Measurements from ENCODE around the gene DNAJC22.

DNAJC22 gene

GRCh38 chr12:49348781-49349180, 2.1 kb downstream of the DNAJC22 start:
- peaks cover 53% of the 10 kb centered on the region for H3K27me3 ChIP-seq (ENCODE audit: low read depth, low read length)
- no peaks in the 10 kb centered on the region for H3K9me3 ChIP-seq (ENCODE audit: control insufficient read depth in 1 of 2, low read length in 2 of 2)
- H3K27ac ChIP-seq (ENCODE audit: low read length): no peak overlapping the region
- H3K4me3 ChIP-seq (ENCODE audit: low read depth in 1 of 2, low read length in 2 of 2): peak overlapping the region in 1 of 2 donors; percentile 52
- no peaks in the 10 kb centered on the region for H3K36me3 ChIP-seq (ENCODE audit: control insufficient read depth in 1 of 2, insufficient read depth in 2 of 2, low read length in 2 of 2)
- H3K4me1 ChIP-seq (ENCODE audit: control insufficient read depth in 1 of 2, insufficient read depth in 2 of 2, low read length in 2 of 2): peaks cover 13 to 35% of the 10 kb centered on the region in 2 donors

- H3K27me3 ChIP-seq (ENCODE audit: low read depth, low read length): peaks cover 51% of the 10 kb centered on the region
- no peaks in the 10 kb centered on the region for H3K9me3 ChIP-seq (ENCODE audit: control insufficient read depth in 1 of 2, low read length in 2 of 2)
- H3K4me3 ChIP-seq (ENCODE audit: low read depth in 1 of 2, low read length in 2 of 2): peak overlapping the region in 1 of 2 donors; percentile 31
- no peaks in the 10 kb centered on the region for H3K36me3 ChIP-seq (ENCODE audit: control insufficient read depth in 1 of 2, insufficient read depth in 2 of 2, low read length in 2 of 2)
- H3K4me1 ChIP-seq (ENCODE audit: control insufficient read depth in 1 of 2, insufficient read depth in 2 of 2, low read length in 2 of 2): peaks cover 11 to 34% of the 10 kb centered on the region in 2 donors
- H3K27ac ChIP-seq (ENCODE audit: low read length): no peak overlapping the region
These were observed 2.6 kb downstream of the DNAJC22 start for GRCh38 chr12:49349266-49349665.

GRCh38 chr12:49352351-49352750, 5.7 kb downstream of the DNAJC22 start:
- H3K9me3 ChIP-seq (ENCODE audit: control insufficient read depth in 1 of 2, low read length in 2 of 2): no peaks in the 10 kb centered on the region
- peaks cover 25% of the 10 kb centered on the region for H3K27me3 ChIP-seq (ENCODE audit: low read depth, low read length)

GRCh38 chr12:49355913-49356312, 9.2 kb downstream of the DNAJC22 start:
- no peaks in the 10 kb centered on the region for H3K27me3 ChIP-seq (ENCODE audit: low read depth, low read length)

More at GRCh38 chr12:49352351-49352750, 5.7 kb downstream of the DNAJC22 start:
- H3K4me1 ChIP-seq (ENCODE audit: control insufficient read depth in 1 of 2, insufficient read depth in 2 of 2, low read length in 2 of 2): peaks cover 2 to 9% of the 10 kb centered on the region in 2 donors
- no peaks in the 10 kb centered on the region for H3K36me3 ChIP-seq (ENCODE audit: control insufficient read depth in 1 of 2, insufficient read depth in 2 of 2, low read length in 2 of 2)
- H3K27ac ChIP-seq (ENCODE audit: low read length): no peak overlapping the region
- H3K4me3 ChIP-seq (ENCODE audit: low read depth in 1 of 2, low read length in 2 of 2): no peak overlapping the region

GRCh38 chr12:49357103-49357678, 10.5 kb downstream of the DNAJC22 start:
- H3K9me3 ChIP-seq (ENCODE audit: control insufficient read depth in 1 of 2, low read length in 2 of 2): no peaks in the 10 kb centered on the region
- H3K4me1 ChIP-seq (ENCODE audit: control insufficient read depth in 1 of 2, insufficient read depth in 2 of 2, low read length in 2 of 2): no peaks in the 10 kb centered on the region
- H3K27me3 ChIP-seq (ENCODE audit: low read depth, low read length): no peaks in the 10 kb centered on the region
- H3K27ac ChIP-seq (ENCODE audit: low read length): no peak overlapping the region
- no peaks in the 10 kb centered on the region for H3K36me3 ChIP-seq (ENCODE audit: control insufficient read depth in 1 of 2, insufficient read depth in 2 of 2, low read length in 2 of 2)
- no peak overlapping the region for H3K4me3 ChIP-seq (ENCODE audit: low read depth in 1 of 2, low read length in 2 of 2)

More at GRCh38 chr12:49355913-49356312, 9.2 kb downstream of the DNAJC22 start:
- Histone ChIP-seq H3K27ac (ENCODE audit: low read length) (no peak overlapping the region), H3K4me3 (ENCODE audit: low read depth in 1 of 2, low read length in 2 of 2) (no peak overlapping the region), H3K4me1 (ENCODE audit: control insufficient read depth in 1 of 2, insufficient read depth in 2 of 2, low read length in 2 of 2) (no peaks in the 10 kb centered on the region), H3K9me3 (ENCODE audit: control insufficient read depth in 1 of 2, low read length in 2 of 2) (no peaks in the 10 kb centered on the region), H3K36me3 (ENCODE audit: control insufficient read depth in 1 of 2, insufficient read depth in 2 of 2, low read length in 2 of 2) (no peaks in the 10 kb centered on the region)

GRCh38 chr12:49358483-49359141, 11.9 kb downstream of the DNAJC22 start:
- no peaks in the 10 kb centered on the region for H3K27me3 ChIP-seq (ENCODE audit: low read depth, low read length)
- H3K27ac ChIP-seq (ENCODE audit: low read length): no peak overlapping the region
- H3K36me3 ChIP-seq (ENCODE audit: control insufficient read depth in 1 of 2, insufficient read depth in 2 of 2, low read length in 2 of 2): no peaks in the 10 kb centered on the region
- no peak overlapping the region for H3K4me3 ChIP-seq (ENCODE audit: low read depth in 1 of 2, low read length in 2 of 2)
- H3K4me1 ChIP-seq (ENCODE audit: control insufficient read depth in 1 of 2, insufficient read depth in 2 of 2, low read length in 2 of 2): no peaks in the 10 kb centered on the region
- no peaks in the 10 kb centered on the region for H3K9me3 ChIP-seq (ENCODE audit: control insufficient read depth in 1 of 2, low read length in 2 of 2)

GRCh38 chr12:49359671-49360070, 13.0 kb downstream of the DNAJC22 start:
- Histone ChIP-seq H3K27ac (ENCODE audit: low read length) (no peak overlapping the region), H3K27me3 (ENCODE audit: low read depth, low read length) (no peaks in the 10 kb centered on the region), H3K4me1 (ENCODE audit: control insufficient read depth in 1 of 2, insufficient read depth in 2 of 2, low read length in 2 of 2) (no peaks in the 10 kb centered on the region), H3K36me3 (ENCODE audit: control insufficient read depth in 1 of 2, insufficient read depth in 2 of 2, low read length in 2 of 2) (no peaks in the 10 kb centered on the region), H3K4me3 (ENCODE audit: low read depth in 1 of 2, low read length in 2 of 2) (no peak overlapping the region), H3K9me3 (ENCODE audit: control insufficient read depth in 1 of 2, low read length in 2 of 2) (no peaks in the 10 kb centered on the region)

GRCh38 chr12:49362077-49362476, 15.4 kb downstream of the DNAJC22 start:
- H3K4me1 ChIP-seq (ENCODE audit: control insufficient read depth in 1 of 2, insufficient read depth in 2 of 2, low read length in 2 of 2): no peaks in the 10 kb centered on the region
- H3K27me3 ChIP-seq (ENCODE audit: low read depth, low read length): no peaks in the 10 kb centered on the region
- no peaks in the 10 kb centered on the region for H3K9me3 ChIP-seq (ENCODE audit: control insufficient read depth in 1 of 2, low read length in 2 of 2)
- peaks cover 0 to 4% of the 10 kb centered on the region in 2 donors for H3K36me3 ChIP-seq (ENCODE audit: control insufficient read depth in 1 of 2, insufficient read depth in 2 of 2, low read length in 2 of 2)
- no peak overlapping the region for H3K27ac ChIP-seq (ENCODE audit: low read length)
- H3K4me3 ChIP-seq (ENCODE audit: low read depth in 1 of 2, low read length in 2 of 2): no peak overlapping the region

- H3K4me1 ChIP-seq (ENCODE audit: control insufficient read depth in 1 of 2, insufficient read depth in 2 of 2, low read length in 2 of 2): peaks cover 4 to 6% of the 10 kb centered on the region in 2 donors
- no peaks in the 10 kb centered on the region for H3K27me3 ChIP-seq (ENCODE audit: low read depth, low read length)
- peaks cover 0 to 4% of the 10 kb centered on the region in 2 donors for H3K36me3 ChIP-seq (ENCODE audit: control insufficient read depth in 1 of 2, insufficient read depth in 2 of 2, low read length in 2 of 2)
- H3K4me3 ChIP-seq (ENCODE audit: low read depth in 1 of 2, low read length in 2 of 2): no peak overlapping the region
- no peak overlapping the region for H3K27ac ChIP-seq (ENCODE audit: low read length)
- H3K9me3 ChIP-seq (ENCODE audit: control insufficient read depth in 1 of 2, low read length in 2 of 2): no peaks in the 10 kb centered on the region
These were observed 18.3 kb downstream of the DNAJC22 start for GRCh38 chr12:49364989-49365388.

GRCh38 chr12:49365542-49365941, 18.9 kb downstream of the DNAJC22 start:
- H3K9me3 ChIP-seq (ENCODE audit: control insufficient read depth in 1 of 2, low read length in 2 of 2): no peaks in the 10 kb centered on the region
- no peak overlapping the region for H3K4me3 ChIP-seq (ENCODE audit: low read depth in 1 of 2, low read length in 2 of 2)
- H3K27me3 ChIP-seq (ENCODE audit: low read depth, low read length): no peaks in the 10 kb centered on the region
- H3K27ac ChIP-seq (ENCODE audit: low read length): no peak overlapping the region
- peaks cover 0 to 4% of the 10 kb centered on the region in 2 donors for H3K36me3 ChIP-seq (ENCODE audit: control insufficient read depth in 1 of 2, insufficient read depth in 2 of 2, low read length in 2 of 2)
- H3K4me1 ChIP-seq (ENCODE audit: control insufficient read depth in 1 of 2, insufficient read depth in 2 of 2, low read length in 2 of 2): peaks cover 4 to 6% of the 10 kb centered on the region in 2 donors

GRCh38 chr12:49366096-49366651, 19.5 kb downstream of the DNAJC22 start:
- Histone ChIP-seq H3K4me1 (ENCODE audit: control insufficient read depth in 1 of 2, insufficient read depth in 2 of 2, low read length in 2 of 2) (peaks cover 4 to 6% of the 10 kb centered on the region in 2 donors), H3K9me3 (ENCODE audit: control insufficient read depth in 1 of 2, low read length in 2 of 2) (no peaks in the 10 kb centered on the region), H3K27ac (ENCODE audit: low read length) (peak overlapping the region; percentile 86), H3K4me3 (ENCODE audit: low read depth in 1 of 2, low read length in 2 of 2) (peak overlapping the region; percentile 73 to 86), H3K36me3 (ENCODE audit: control insufficient read depth in 1 of 2, insufficient read depth in 2 of 2, low read length in 2 of 2) (peaks cover 0 to 4% of the 10 kb centered on the region in 2 donors), H3K27me3 (ENCODE audit: low read depth, low read length) (no peaks in the 10 kb centered on the region)

All from muscle layer of duodenum (tissue), 2 donors.